ENCODE data around the gene TBC1D22A. TPM values are rescaled to one million over a fixed set of nuclear protein-coding genes. Genes with fewer than 3 reads are reported as not detected.
A peak's percentile ranks its signal among the peaks of the same experiment; 100 is the strongest.

Gene TBC1D22A
- total RNA-seq, 1 experiment from 2014 or later = 14.3 TPM

DNA sequence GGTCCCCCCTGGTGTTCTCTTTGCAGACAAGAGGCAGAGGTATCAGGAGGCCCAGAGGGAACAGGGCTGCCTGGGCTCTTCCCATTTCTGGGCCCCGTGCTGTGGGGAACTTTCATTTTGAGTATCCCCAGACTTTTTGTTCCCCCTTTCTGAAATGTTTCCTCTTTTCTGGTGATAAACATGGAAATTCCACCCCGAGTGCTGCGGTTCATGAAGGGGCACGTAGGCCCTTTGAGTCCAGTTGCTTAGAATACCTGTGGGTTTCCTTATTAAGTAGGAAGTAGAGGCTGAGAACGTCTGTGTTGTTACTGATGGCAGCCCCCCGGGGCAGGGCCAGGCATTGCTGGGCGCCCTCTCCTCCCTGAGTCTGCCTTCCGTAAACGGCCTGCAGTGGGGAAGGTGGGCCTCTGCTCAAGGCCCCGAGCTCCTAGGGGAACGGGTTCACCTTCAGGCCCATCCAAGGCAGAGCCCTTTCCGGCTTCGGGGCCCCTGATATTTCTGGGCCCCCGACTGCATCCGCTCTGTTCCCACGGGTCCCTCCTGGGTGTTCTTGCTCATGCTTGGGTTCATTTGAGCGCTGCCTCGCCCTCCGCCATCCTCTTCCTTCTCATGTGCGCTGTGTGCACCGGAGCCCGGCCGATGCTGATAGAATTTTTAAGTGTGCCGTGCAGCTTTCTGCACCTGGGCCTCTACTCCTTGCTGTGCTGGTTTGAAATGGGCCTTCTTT is 12.0 kb downstream of the TBC1D22A start:
- no peak overlapping the region for H3K4me3 ChIP-seq (ENCODE audit: low read length)
- no peak overlapping the region for H2AFZ ChIP-seq (ENCODE audit: low read length)

DNA sequence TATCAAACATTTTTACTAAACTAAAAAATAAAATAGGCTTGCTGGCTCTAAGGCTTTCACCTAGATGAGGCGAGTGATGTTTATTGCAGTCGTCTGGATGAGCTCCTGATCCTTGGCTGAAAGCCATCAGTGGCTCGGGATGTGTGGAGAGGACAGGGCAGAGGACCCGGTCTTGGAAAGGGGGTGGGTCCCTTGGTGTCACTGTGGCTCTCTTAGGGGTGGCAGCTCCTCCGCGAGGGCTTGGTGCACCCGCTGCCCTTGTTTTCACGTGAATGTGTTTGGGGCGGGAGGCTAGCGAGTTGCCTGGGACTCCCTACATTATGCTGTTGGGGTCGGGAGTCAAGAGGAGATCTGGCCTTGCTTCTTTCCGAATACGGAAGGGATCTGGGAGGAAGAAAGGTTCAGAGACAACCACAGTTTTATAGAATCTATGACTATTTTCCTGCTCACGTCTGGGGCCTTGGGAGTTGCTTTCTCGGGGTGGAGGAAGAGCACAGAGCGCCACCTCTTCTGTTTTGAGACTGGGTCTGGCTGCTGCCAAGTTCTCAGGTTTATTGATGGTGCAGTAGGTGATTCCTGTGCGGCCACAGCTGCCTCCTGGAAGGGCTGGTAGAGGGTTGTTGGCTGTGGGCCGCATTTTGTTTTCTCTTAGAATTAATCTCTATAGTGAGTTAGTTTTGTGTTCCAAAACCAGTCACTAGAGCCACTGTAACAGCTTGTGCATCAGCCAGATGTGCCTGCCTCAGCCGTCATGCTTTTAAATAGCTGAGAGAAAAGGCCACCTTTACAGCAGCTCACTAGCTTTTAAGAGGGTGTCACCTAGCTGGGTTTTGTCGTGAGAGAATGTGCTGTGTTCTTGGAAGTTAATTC is 12.8 kb downstream of the TBC1D22A start:
- intact Hi-C loops (cut with micrococcal nuclease) = no loop called here
- Histone ChIP-seq H3K4me3 (ENCODE audit: low read length) (no peak overlapping the region), H3F3A (ENCODE audit: low read length, unreplicated experiment) (no peaks in the 10 kb centered on the region), H2AFZ (ENCODE audit: low read length) (no peak overlapping the region), H3K4me2 (ENCODE audit: low read length) (no peak overlapping the region), H3K4me1 (ENCODE audit: insufficient read depth, low read length) (peaks cover 24% of the 10 kb centered on the region), H3K9me3 (ENCODE audit: low read length) (no peaks in the 10 kb centered on the region), H3K36me3 (ENCODE audit: low read depth, low read length) (no peaks in the 10 kb centered on the region), H3K27ac (ENCODE audit: low read length) (no peak overlapping the region), H3K27me3 (ENCODE audit: low read length) (no peaks in the 10 kb centered on the region), H3K9me2 (replicated peaks; ENCODE audit: low read length) (no peaks in the 10 kb centered on the region), H3K9ac (ENCODE audit: low read length) (no peak overlapping the region), H3K79me2 (ENCODE audit: low read length) (peaks cover 53% of the 10 kb centered on the region), H4K20me1 (ENCODE audit: low read length) (no peaks in the 10 kb centered on the region)
- BruUV-seq (replicated peaks) = no TSS peak
- TF ChIP-seq CTCF (conservative IDR thresholded peaks at IDR 0.05; ENCODE audit: low read depth, low read length) = no peak
- TF ChIP-seq EZH2 (IDR thresholded peaks at IDR 0.05; ENCODE audit: low read length, unreplicated experiment) = no peak
- TF ChIP-seq EZH2phosphoT487 (IDR thresholded peaks at IDR 0.05; ENCODE audit: borderline replicate concordance, low read length) = no peak
- ChIA-PET POLR2A (ENCODE audit: unreplicated experiment) (no interaction called here), CTCF (interaction anchor here (0.7 kb wide), 1 partner anchor 29 kb away, joined by 5 read pairs; no protein-coding TSS in a partner anchor)
- ATAC-seq (no peak), DNase-seq (no peak)

More for the DNA sequence above, 12.0 kb downstream of the TBC1D22A start:
- ATAC-seq (no peak), DNase-seq (no peak)
- H3K9ac ChIP-seq (ENCODE audit: low read length) = peak overlapping the region; percentile 7; the same call in 1 of the 2 replicates
- H3K9me2 ChIP-seq (replicated peaks; ENCODE audit: low read length) = no peaks in the 10 kb centered on the region
- no peaks in the 10 kb centered on the region for H3F3A ChIP-seq (ENCODE audit: low read length, unreplicated experiment)
- H4K20me1 ChIP-seq (ENCODE audit: low read length) = no peaks in the 10 kb centered on the region
- peaks cover 59% of the 10 kb centered on the region for H3K79me2 ChIP-seq (ENCODE audit: low read length)
- no peaks in the 10 kb centered on the region for H3K36me3 ChIP-seq (ENCODE audit: low read depth, low read length)
- POLR2A ChIA-PET (ENCODE audit: unreplicated experiment) = no interaction called here
- H3K27me3 ChIP-seq (ENCODE audit: low read length) = no peaks in the 10 kb centered on the region
- peaks cover 24% of the 10 kb centered on the region for H3K4me1 ChIP-seq (ENCODE audit: insufficient read depth, low read length)
- peak overlapping the region; percentile 67 for H3K4me2 ChIP-seq (ENCODE audit: low read length)
- no TSS peak for BruUV-seq (replicated peaks)
- intact Hi-C loops (cut with micrococcal nuclease) = no loop called here
- TF ChIP-seq CTCF (conservative IDR thresholded peaks at IDR 0.05; ENCODE audit: low read depth, low read length) (no peak), EZH2phosphoT487 (IDR thresholded peaks at IDR 0.05; ENCODE audit: borderline replicate concordance, low read length) (no peak), EZH2 (IDR thresholded peaks at IDR 0.05; ENCODE audit: low read length, unreplicated experiment) (no peak)
- no peaks in the 10 kb centered on the region for H3K9me3 ChIP-seq (ENCODE audit: low read length)
- CTCF ChIA-PET = interaction anchor here (0.7 kb wide), 1 partner anchor 30 kb away, joined by 5 read pairs; no protein-coding TSS in a partner anchor
- H3K27ac ChIP-seq (ENCODE audit: low read length) = peak overlapping the region; percentile 25

Measured in PC-3 (cell line).